Cardiac muscle cell (in vitro differentiated cells and primary cell): Measurements from ENCODE around the gene NPAS3. TPM values are rescaled to one million over a fixed set of nuclear protein-coding genes. Genes with fewer than 3 reads are reported as not detected.

ENCODE experiments used
- DNase-seq, 2 donors: peaks; one replicate each; pipeline versions ENCODE4 v3.0.0 to v3.0.0-alpha.2; 2010 to 2017; ENCODE audit warnings: low read depth in 1 of 2, low spot score in 1 of 2
- H3K27ac ChIP-seq: fragments of 200-600 bp; sonication (generic); 2 replicates; pipeline ENCODE4 v1.5.1; 2016
- H3K27me3 ChIP-seq: fragments of 200-600 bp; sonication (generic); 2 replicates; pipeline ENCODE4 v1.6.0; 2016; ENCODE audit warnings: control low read depth
- H3K36me3 ChIP-seq: fragments of 200-600 bp; sonication (generic); 2 replicates; pipeline ENCODE4 v1.5.1; 2016; ENCODE audit warnings: control low read depth
- H3K4me1 ChIP-seq: fragments of 200-600 bp; sonication (generic); 2 replicates; pipeline ENCODE4 v1.8.1; 2017; ENCODE audit warnings: low read depth, mild to moderate bottlenecking, mixed run types
- H3K4me3 ChIP-seq: fragments of 200-600 bp; sonication (generic); 2 replicates; pipeline ENCODE4 v1.5.1; 2016; ENCODE audit warnings: mild to moderate bottlenecking
- H3K9me3 ChIP-seq: fragments of 200-600 bp; sonication (generic); 2 replicates; pipeline ENCODE4 v1.5.1; 2017; ENCODE audit warnings: low read depth, mild to moderate bottlenecking, control low read depth
- CTCF ChIP-seq: IDR thresholded peaks from 2 replicates; pipeline ENCODE4 v1.5.1; 2012; ENCODE audit warnings: low read depth, mild to moderate bottlenecking, low read length
- polyA plus RNA-seq: library from polyadenylated mRNA; unstranded; fragments of >200 nt; fragmentation: Nextera tagmentation; extraction: Ambion mirVana; gene quantifications from 2 replicates; pipeline ENCODE4 v1.2.1, GENCODE V29; 2016
- total RNA-seq: library from RNA; depleted of rRNA; stranded (reverse); fragments of >200 nt; gene quantifications from 2 replicates; pipeline ENCODE4 v1.2.3, GENCODE V29; 2016

The NPAS3 gene
- total and polyA plus RNA-seq, 2 experiments from 2014 or later = 0.18 TPM

GRCh38 chr14:32920696-32921276, 17.9 kb upstream of the NPAS3 start:
- no peak for TF ChIP-seq CTCF
- Histone ChIP-seq H3K27me3 (no peaks in the 10 kb centered on the region), H3K27ac (no peak overlapping the region)

GRCh38 chr14:32925439-32925838, 13.2 kb upstream of the NPAS3 start:
- H3K36me3 ChIP-seq = no peaks in the 10 kb centered on the region
- H3K27ac ChIP-seq = no peak overlapping the region
- H3K27me3 ChIP-seq = peaks cover 20% of the 10 kb centered on the region
- H3K4me3 ChIP-seq = no peak overlapping the region
- H3K4me1 ChIP-seq = no peaks in the 10 kb centered on the region
- peak in 1 of 2 donors; percentile 32 for DNase-seq
- no peaks in the 10 kb centered on the region for H3K9me3 ChIP-seq
- TF ChIP-seq CTCF = no peak

More at GRCh38 chr14:32920696-32921276, 17.9 kb upstream of the NPAS3 start:
- DNase-seq = no peak
- no peak overlapping the region for H3K4me3 ChIP-seq
- H3K36me3 ChIP-seq = no peaks in the 10 kb centered on the region
- H3K4me1 ChIP-seq = no peaks in the 10 kb centered on the region
- no peaks in the 10 kb centered on the region for H3K9me3 ChIP-seq

- Histone ChIP-seq H3K4me1 (peaks cover 16% of the 10 kb centered on the region), H3K4me3 (peak overlapping the region; percentile 18), H3K36me3 (no peaks in the 10 kb centered on the region), H3K27ac (no peak overlapping the region), H3K27me3 (peaks cover 89% of the 10 kb centered on the region), H3K9me3 (no peaks in the 10 kb centered on the region)
- TF ChIP-seq CTCF = no peak
- no peak for DNase-seq
Observed at GRCh38 chr14:32932302-32932913, 6.3 kb upstream of the NPAS3 start.

GRCh38 chr14:32932914-32933628, 5.6 kb upstream of the NPAS3 start:
- H3K4me3 ChIP-seq = peak overlapping the region; percentile 18
- no peaks in the 10 kb centered on the region for H3K9me3 ChIP-seq
- H3K36me3 ChIP-seq = no peaks in the 10 kb centered on the region
- TF ChIP-seq CTCF = no peak
- H3K27me3 ChIP-seq = peaks cover 96% of the 10 kb centered on the region
- H3K27ac ChIP-seq = no peak overlapping the region
- H3K4me1 ChIP-seq = peaks cover 16% of the 10 kb centered on the region
- DNase-seq = peak in 1 of 2 donors; percentile 29

- Histone ChIP-seq H3K27me3 (peaks cover 98% of the 10 kb centered on the region), H3K9me3 (no peaks in the 10 kb centered on the region), H3K4me3 (peak overlapping the region; percentile 32), H3K36me3 (no peaks in the 10 kb centered on the region), H3K4me1 (peaks cover 16% of the 10 kb centered on the region), H3K27ac (no peak overlapping the region)
- no peak for TF ChIP-seq CTCF
- DNase-seq = peak in 1 of 2 donors; percentile 32
Observed at GRCh38 chr14:32933629-32934072, 5.0 kb upstream of the NPAS3 start.
